KOPT-K1 (cell line): Measurements from ENCODE around the gene PRM3.

Source experiments
- H3K27ac ChIP-seq: fragments of 200-600 bp; sonication (generic); 2 replicates; pipeline ENCODE4 v1.5.1; 2016; ENCODE audit warnings: antibody characterized with exemption, mild to moderate bottlenecking, low read depth, low read length; ENCODE audit not compliant: poor library complexity, severe bottlenecking
- H3K36me3 ChIP-seq: fragments of 200-600 bp; sonication (generic); 2 replicates; pipeline ENCODE4 v1.5.1; 2017; ENCODE audit warnings: antibody characterized with exemption, mild to moderate bottlenecking, low read length, moderate library complexity; ENCODE audit not compliant: insufficient read depth
- H3K9me3 ChIP-seq: fragments of 200-600 bp; sonication (generic); 2 replicates; pipeline ENCODE4 v1.5.1; 2017; ENCODE audit warnings: antibody characterized with exemption, low read length, mild to moderate bottlenecking; ENCODE audit not compliant: insufficient read depth, poor library complexity, severe bottlenecking

The PRM3 gene

DNA sequence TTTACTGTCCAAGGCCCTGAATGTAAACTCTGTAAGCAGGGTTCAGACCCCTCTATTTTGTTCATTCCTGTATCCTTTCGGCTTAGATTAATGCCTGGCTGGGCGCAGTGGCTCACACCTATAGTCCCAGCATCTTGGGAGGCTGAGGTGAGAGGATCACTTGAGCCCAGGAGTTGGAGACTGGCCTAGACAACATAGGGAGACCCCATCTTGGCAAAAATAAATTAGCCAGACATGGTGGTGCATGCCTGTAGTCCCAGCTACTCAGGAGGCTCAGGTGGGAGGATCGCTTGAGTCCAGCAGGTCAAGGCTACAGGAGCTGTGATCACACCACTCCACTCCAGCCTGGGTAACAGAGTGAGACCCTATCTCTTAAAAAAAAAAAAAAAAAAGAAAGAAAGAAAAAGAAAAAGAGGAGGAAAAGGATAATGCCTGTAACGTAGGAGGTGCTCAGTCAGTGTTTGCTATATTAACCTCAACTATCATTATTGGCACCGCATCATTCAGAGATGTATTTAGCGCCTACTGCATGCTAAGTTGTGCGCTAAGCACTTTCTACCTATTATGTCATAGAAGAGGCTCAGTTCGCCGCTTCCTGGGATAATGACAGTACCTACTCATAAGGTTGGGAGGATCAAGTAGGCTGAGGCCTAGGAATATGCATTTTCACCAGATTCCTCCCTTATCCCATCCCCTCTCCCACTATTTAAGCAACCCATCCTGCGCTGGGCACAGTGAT is 22.5 kb downstream of the PRM3 start:
- Histone ChIP-seq H3K36me3 (peaks cover 76% of the 10 kb centered on the region), H3K9me3 (no peaks in the 10 kb centered on the region), H3K27ac (peak overlapping the region; percentile 92)

- Histone ChIP-seq H3K36me3 (peaks cover 72% of the 10 kb centered on the region), H3K9me3 (no peaks in the 10 kb centered on the region), H3K27ac (peak overlapping the region; percentile 92)
These were observed 23.2 kb downstream of the PRM3 start for GRCh38 chr16:11250091-11250785.

DNA sequence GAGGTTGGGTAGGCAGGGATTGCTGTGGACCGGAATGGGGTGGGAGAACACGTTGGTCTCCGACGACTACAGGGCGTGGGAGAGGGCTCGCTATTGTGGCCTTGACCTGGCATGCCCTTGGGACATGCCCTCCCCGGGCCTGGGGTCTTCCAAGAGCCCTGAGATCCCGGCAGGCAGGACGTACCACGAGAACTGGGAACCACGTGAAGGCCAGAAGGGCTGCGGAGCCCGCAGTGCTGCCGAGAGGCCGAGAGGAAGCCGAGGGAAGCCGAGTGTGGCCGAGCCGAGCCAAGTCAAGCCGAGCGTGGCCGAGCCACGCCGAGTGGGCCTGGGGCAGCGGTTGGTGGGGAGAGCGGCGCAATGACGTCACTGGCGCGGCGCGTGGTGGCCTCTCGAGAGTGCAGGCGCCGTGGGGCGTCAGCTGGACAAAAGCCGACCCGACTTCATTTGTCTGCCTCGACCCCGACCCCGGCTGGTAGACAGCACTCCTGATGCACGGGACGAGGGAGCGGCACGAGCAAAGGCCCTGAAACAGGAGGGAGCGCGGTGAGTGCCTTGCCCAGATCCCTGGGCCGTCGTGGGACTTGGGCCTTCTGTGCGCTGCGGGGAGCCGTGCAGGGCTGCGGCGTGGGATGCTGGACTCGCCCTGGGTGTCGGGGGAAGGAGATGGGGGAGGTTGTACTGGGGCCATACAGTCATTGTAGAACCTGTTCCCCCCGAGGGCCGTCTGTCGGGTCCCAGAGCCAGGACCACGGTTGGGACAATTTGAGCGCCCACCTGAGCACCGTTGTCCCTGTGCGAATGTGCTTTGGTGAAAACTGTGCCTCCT is 24.0 kb downstream of the PRM3 start:
- Histone ChIP-seq H3K36me3 (peaks cover 64% of the 10 kb centered on the region), H3K9me3 (no peaks in the 10 kb centered on the region), H3K27ac (peak overlapping the region; percentile 44)

GRCh38 chr16:11248133-11248532 is 25.3 kb downstream of the PRM3 start:
- Histone ChIP-seq H3K36me3 (peaks cover 51% of the 10 kb centered on the region), H3K27ac (peak overlapping the region; percentile 44), H3K9me3 (no peaks in the 10 kb centered on the region)

DNA sequence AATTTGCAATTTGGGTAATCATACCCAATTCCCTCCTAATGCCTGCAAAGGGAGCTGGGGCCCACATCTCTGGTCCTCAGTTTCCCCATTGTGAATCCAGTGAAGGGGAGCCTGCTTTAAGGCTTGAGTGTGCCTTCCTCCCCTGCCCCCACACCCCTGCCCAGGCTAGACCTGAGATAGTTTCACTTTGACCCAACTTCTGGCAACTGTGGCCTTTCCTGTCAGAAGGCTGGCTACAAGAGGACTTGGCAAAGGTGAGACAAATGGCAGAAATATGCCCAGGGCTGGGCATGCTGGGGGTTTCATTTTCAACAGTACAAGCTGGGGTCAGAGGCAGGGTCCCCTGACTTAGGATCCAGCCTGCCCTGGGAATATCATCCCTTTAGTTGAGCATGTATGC is 27.4 kb downstream of the PRM3 start:
- Histone ChIP-seq H3K27ac (peak overlapping the region; percentile 99), H3K36me3 (peaks cover 30% of the 10 kb centered on the region; the same call in 1 of the 2 replicates), H3K9me3 (no peaks in the 10 kb centered on the region)

DNA sequence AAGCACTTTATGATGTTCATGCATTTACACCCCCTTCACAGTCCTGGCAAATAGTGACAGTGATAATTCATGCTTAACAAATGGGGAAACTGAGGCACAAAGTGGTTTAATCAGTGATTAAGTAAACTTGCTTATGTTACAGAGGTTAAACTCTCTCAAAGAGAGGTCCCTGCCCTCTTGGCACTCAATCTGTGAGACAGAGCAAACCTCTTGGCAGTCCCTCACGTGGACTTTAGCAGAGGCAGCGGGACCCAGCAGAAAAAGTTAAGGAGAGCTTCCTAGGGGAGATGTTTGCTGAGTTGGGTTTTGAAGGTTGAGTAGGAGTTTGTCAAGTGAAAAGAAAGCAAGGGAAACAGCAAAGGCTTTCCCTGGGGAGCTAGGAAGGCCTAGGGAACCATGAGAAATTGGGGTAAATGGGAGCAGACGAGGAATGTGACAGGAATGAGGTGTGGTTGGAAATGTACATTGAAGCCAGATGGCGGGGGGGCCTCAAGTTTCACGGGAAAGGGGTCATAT is 28.1 kb downstream of the PRM3 start:
- Histone ChIP-seq H3K27ac (peak overlapping the region; percentile 99), H3K9me3 (no peaks in the 10 kb centered on the region), H3K36me3 (peaks cover 24% of the 10 kb centered on the region; the same call in 1 of the 2 replicates)

GRCh38 chr16:11242658-11243057 is 30.8 kb downstream of the PRM3 start:
- Histone ChIP-seq H3K36me3 (0 out of 2 replicates have a peak, but pooled peaks cover 1% of the 10 kb centered on the region), H3K27ac (peak overlapping the region; percentile 99), H3K9me3 (no peaks in the 10 kb centered on the region)

GRCh38 chr16:11241480-11242204 is 31.8 kb downstream of the PRM3 start:
- no peaks in the 10 kb centered on the region for H3K9me3 ChIP-seq
- peak overlapping the region; percentile 99 for H3K27ac ChIP-seq
- H3K36me3 ChIP-seq, result no peaks in the 10 kb centered on the region

- no peaks in the 10 kb centered on the region for H3K36me3 ChIP-seq
- H3K27ac ChIP-seq, result peak overlapping the region; percentile 99
- no peaks in the 10 kb centered on the region for H3K9me3 ChIP-seq
These were observed 32.6 kb downstream of the PRM3 start for GRCh38 chr16:11240636-11241473.

DNA sequence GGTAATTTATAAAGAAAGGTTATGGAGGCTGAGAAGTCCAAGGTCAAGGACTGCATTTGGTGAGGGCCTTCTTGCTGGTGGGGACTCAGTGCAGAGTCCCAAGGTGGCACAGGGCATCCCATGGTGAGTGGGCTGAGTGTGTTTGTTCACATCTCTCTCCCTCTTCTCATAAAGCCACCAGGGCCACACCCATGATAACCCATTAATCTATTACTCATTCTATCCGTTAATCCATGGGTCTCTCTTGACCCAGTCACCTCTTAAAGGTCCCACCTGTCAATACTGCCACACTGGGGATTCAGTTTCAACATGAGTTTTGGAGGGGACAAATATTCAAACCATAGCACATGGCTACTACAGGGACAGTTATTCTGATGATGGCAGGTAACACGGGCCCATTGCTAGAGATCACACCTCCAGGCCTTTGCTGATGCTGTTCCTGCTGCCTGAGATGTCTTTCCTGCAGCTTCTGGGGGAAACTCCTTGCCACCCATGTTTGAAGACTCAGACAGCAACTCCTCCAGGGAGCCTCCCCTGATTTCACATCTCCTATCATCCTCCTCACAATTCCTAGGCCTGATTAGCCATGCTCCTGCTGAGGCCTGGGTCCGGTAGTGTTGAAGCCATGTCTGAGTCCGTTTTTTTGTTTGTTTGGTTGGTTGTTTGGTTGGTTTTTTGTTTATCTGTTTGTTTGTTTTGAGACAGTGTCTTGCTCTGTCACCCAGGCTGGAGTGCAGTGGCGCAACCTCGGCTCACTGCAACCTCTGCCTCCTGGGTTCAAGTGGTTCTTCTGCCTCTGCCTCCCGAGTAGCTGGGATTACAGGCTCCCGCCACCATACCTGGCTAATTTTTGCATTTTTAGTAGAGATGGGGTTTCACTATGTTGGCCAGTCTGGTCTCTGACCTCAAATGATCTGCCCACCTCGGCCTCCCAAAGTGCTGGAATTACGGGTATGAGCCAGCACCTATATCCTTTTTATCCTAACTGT is 33.5 kb downstream of the PRM3 start:
- H3K27ac ChIP-seq, result peak overlapping the region; percentile 99
- no peaks in the 10 kb centered on the region for H3K9me3 ChIP-seq
- no peaks in the 10 kb centered on the region for H3K36me3 ChIP-seq

DNA sequence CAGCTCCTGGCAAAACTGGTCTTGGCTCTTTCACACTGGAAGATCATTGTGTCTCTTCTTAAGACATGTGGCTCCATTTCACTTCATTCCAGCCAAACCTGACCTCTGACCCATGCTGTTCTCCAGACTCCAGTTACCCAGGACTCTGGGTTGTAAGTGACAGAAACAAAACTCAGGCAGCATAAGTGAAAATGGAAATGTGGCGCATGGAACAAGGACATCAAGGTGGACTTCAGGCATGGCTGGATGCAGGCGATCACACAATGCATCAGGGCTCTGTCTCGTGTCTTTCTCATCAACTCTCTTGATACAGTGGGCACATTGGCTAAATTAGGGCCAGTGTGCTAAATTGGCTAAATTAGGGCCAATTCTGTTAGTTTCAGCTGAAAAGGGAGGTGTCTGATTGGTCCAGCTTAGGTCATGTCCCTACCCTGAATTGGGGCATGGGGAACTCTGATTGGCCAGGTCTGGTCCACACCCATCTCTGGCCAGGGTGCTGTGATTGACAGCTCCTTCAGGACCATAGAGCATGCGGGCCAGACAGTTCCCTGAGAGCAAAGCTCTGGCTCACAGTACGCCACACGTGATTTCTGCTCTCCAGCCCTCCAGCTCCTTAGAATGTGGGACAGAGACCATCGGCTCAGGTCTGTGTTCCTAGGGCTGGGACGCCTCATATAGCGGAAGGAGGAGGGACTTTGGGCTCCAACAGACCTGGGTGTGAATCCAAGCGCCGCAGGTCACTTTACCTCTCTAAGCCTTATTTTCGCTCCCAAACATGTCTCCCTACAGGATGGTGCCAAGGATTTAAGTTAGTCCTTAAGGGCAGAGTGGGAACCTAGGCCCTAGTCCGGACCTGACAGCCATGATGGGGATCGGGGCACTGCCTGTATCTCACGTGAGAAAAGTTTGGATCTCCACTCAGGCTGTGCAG is 34.9 kb downstream of the PRM3 start:
- no peaks in the 10 kb centered on the region for H3K9me3 ChIP-seq
- no peaks in the 10 kb centered on the region for H3K36me3 ChIP-seq
- peak overlapping the region; percentile 99 for H3K27ac ChIP-seq
